GM19099 (cell line): ENCODE data around the gene PCSK6.

ENCODE experiments used
- POLR2A ChIP-seq: IDR thresholded peaks from 3 replicates; pipeline ENCODE4 v1.6.1; 2011; ENCODE audit warnings: low read depth; ENCODE audit not compliant: insufficient read length; ENCODE audit errors: extremely low read depth

The PCSK6 gene

DNA sequence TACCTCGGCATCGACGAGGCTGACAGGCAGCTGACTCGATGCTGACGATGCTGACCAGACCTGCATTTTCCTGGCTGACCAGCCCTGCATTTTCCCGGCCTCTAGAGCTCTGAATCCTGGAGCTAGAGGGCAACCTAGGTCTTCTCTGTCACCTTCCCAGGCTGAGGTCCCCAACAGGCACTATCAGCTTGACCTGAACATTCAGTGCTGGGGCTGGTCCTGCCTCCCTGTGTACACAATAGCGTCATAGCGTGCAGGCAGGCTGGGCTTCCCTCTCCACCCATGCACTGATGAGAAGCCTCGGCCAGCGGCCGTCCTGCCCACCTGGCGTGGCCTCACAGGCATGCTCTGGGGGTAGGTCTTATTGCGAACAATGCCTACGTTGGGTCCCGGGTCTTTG is 132.2 kb downstream of the PCSK6 start:
- TF ChIP-seq POLR2A: no peak

- no peak for TF ChIP-seq POLR2A
These were observed 133.6 kb downstream of the PCSK6 start for GRCh38 chr15:101355678-101356464.

- no peak for TF ChIP-seq POLR2A
These were observed 134.4 kb downstream of the PCSK6 start for GRCh38 chr15:101354891-101355623.

- no peak for TF ChIP-seq POLR2A
These were observed 136.3 kb downstream of the PCSK6 start for GRCh38 chr15:101353240-101353639.

GRCh38 chr15:101351736-101352135 is 137.8 kb downstream of the PCSK6 start:
- no peak for TF ChIP-seq POLR2A

DNA sequence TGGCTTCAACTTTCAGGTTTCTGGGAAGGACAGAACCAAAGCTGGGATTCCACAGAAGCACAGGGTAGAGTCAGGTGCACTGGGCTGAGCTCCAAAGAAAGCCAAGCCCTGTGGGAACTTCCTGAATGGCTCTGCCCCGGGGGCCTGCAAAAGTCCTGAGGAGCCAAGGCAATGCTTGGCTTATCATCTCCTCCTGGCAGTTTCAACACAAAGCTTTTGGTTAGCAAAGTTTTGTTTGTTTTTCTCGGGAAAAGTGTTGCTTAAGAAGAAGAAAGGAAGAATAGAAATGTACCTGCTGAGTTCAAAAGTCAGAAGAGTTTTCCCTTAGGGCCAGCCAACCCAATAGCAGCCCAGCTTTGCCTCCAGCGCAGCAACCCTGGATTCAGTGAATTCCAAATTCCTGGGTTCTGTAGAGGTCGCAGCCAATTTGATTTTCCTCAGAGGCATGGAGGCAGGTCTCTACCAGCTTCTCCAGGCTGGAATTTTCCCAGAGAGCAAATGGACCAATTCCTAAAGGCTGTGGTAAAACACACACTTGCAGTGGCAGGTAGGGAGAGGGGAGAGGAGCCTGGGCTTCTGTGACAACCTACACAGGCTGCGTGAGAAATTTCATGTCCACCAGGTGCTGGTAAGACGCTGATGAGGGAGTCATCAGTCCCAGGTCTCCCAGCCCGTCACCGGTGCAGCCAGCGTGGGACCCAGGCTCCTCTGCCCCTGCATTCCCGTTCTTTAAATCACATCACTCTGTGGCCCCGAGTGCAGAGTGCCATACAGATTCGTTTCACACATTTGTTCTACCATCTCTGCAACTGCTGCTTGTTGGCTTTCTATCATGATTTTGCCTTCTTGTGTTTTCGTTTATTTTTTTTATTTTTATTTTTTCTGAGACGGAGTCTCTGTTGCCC is 140.2 kb downstream of the PCSK6 start:
- no peak for TF ChIP-seq POLR2A

GRCh38 chr15:101348643-101349042 is 140.9 kb downstream of the PCSK6 start:
- no peak for TF ChIP-seq POLR2A

DNA sequence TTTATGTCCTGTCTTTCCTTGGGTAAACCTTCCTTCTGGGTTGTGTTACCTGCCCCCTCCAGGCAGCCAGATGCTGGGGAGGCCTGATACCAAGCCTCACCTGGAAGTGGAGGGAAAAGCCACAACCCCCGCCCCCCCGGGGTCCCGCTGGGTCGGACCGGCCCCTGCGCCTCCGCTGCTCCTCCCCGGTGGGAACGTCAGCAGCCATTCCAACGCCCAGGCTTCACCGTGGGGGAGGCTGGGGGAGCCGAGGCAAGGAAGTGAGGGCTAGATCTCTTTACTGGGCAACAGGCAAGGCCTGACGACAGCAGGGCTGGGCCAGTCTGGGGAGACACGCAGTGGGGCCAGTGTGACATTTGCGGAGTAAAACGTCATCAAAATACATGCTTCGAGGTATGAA is 141.5 kb downstream of the PCSK6 start:
- no peak for TF ChIP-seq POLR2A

- TF ChIP-seq POLR2A: no peak
These were observed 142.1 kb downstream of the PCSK6 start for GRCh38 chr15:101347454-101347853.

- TF ChIP-seq POLR2A: no peak
These were observed 142.6 kb downstream of the PCSK6 start for GRCh38 chr15:101346928-101347327.

GRCh38 chr15:101342056-101342455 is 147.5 kb downstream of the PCSK6 start:
- no peak for TF ChIP-seq POLR2A

DNA sequence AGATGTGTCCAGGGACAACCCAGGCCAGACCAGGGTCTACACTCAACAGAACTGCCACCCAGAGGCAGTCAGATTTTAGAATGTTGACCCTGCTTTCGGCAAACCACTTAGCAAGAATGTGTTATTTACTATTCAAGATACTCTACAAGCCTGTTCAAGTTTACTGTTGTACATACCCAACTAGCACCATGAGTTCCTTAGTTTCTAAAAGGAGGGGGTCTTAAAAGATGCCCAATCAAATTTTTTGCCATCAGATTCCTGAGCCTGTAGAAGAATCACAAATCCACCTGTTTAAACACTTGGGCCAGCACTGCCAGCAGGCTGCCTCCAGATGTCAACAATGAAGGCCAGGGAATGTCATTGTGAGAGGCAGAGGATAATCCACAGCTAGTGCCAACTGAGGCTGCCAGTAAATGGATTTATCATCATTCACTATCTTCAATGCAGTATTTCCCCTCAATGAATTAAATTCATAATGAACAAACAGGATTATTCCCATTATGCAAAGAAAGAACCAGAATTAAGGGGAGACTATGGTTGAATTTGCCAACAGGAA is 150.9 kb downstream of the PCSK6 start:
- no peak for TF ChIP-seq POLR2A

GRCh38 chr15:101337976-101338375 is 151.5 kb downstream of the PCSK6 start:
- TF ChIP-seq POLR2A: no peak

DNA sequence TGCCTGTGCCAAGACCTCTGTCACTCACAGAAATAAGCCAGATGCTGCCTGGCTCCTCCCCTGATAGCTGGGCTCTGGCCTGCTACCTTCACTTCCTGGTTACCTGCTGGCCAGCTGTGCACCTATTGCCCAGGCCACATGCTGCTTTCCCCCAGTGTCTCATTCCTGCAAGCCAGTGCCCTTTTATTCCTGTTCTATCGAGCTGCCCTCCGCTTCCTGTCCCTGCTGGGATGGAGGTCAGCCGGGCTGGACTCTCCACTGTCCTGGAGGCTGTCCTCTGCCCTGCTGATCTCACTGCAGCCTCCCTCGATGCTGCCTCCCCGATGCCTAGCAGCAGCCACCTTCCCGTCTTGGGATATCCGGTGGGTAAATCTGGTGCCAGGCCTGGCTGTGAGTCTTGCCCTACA is 157.4 kb downstream of the PCSK6 start:
- no peak for TF ChIP-seq POLR2A

DNA sequence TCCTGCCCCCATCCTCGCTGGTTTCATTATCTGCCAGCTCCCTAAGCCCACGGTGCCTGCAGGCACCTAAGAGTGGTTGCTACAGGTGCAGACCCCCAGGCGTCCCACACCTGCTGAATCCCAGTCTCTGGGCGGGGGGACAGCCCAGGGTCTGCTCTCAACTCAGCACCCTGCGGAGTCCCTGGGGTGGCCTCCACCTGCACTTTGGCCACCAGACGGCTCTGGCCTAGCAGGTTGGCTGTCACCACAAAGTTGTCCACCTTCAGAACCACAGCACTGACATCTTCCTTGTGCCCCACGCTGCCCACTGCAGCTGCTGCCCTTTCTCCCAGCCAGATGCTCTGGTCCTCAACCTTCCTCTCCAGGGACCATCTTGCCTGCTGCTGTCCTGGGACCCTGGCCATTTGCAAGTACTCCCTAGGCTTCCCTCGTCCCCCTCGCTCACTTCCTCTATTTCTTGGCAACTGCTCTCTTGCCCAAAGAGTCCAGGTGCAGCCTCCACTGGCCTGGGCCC is 159.6 kb downstream of the PCSK6 start:
- no peak for TF ChIP-seq POLR2A
